Colonic mucosa (tissue), 4 donors: ENCODE results near the gene CCDC12. TPM values are rescaled to one million over a fixed set of nuclear protein-coding genes. Genes with fewer than 3 reads are reported as not detected.

Source experiments
- DNase-seq: peaks from one replicate; pipeline ENCODE4 v3.0.0-alpha.2; 2020
- H3K27ac ChIP-seq: fragments of 200-600 bp; one replicate; pipeline ENCODE4 v1.8.0; 2021
- H3K27me3 ChIP-seq: fragments of 200-600 bp; one replicate; pipeline ENCODE4 v1.8.0; 2021
- H3K36me3 ChIP-seq: fragments of 200-600 bp; one replicate; pipeline ENCODE4 v1.8.0; 2021
- H3K4me1 ChIP-seq: fragments of 200-600 bp; one replicate; pipeline ENCODE4 v1.8.0; 2021; ENCODE audit warnings: mild to moderate bottlenecking
- H3K4me3 ChIP-seq: fragments of 200-600 bp; one replicate; pipeline ENCODE4 v1.8.0; 2021
- H3K9ac ChIP-seq, 2 donors: one replicate each; pipeline ENCODE4 v1.7.0; 2013; ENCODE audit warnings: control low read depth in 2 of 2, low read depth in 2 of 2, low read length in 2 of 2
- H3K9me3 ChIP-seq: fragments of 200-600 bp; one replicate; pipeline ENCODE4 v1.8.0; 2021
- intact Hi-C: fragments of 100-400 bp; cut with DNase I; formaldehyde crosslinking; loops from one replicate; pipeline ENCODE4 v1.14.1; 2022
- total RNA-seq, 2 donors: library from RNA; stranded (reverse); fragmentation: NEBNext Ultra II Directional in 1 of 2; extraction: Animal tissue kit (Norgen Biotek cat#: 25700) in 1 of 2; gene quantifications; one replicate each; pipeline ENCODE4 v1.2.1, GENCODE V29; 2021
- TF ChIP-seq, protein P1 (sequence below): fragments of 200-600 bp; IDR thresholded peaks from one replicate; pipeline ENCODE4 v1.8.0; 2022; ENCODE audit warnings: antibody characterized with exemption, mild to moderate bottlenecking
- donor health status: healthy.
- donor health status: DM: no; HTN: no; CAD: no.
- donor health status: DM: no; HTN: no; CAD: no.

CCDC12 gene
- total RNA-seq, 2 donors from 2014 or later: 34.1 to 55.7 TPM

DNA sequence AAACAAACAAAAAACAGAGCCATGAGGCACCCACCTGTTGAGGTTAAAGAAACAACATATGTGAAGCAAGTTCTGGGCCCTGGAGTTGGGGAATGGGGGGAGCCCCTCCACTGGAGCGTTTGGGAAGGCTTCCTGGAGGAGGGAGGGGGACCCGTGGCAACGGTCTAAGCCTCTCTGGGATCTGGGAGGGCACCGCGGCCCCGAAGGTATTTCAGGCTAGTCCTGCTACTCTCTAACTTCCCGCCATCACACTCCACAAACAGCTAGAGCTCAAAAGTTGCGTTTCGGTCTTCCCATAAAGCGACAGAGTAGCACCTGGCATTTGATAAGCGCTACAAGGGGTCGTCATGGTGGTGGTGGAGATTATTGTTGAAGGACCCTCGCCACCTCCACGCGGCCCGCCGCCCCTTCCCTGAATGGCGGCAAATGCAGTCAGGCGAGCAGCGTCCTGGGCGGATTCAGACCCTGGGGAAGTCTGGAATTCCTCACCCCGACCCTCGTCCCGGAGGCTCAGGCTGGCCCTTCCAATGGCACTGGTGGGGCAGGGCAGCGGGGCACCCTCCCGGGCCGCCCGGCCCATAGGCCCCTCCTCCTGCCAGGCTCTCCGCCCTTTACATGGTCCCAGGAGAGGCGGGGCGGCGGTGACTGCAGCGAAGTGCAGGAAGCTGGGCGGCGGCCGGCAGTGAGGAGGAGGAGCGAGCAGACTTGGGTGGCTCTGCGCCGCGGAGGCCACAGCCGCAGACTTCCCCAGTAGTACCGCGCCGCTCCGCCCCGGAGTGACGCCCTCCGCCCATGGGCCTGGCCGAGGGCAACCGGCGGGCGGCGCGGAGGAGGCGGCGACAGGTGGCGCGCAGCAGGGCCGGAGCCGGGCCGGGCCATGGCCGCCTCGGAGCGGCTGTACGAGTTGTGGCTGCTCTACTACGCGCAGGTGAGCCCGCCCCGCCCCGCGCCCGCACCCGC is 2.7 kb upstream of the CCDC12 start, which contains the start of gene NBEAL2:
Gene NBEAL2 (plus strand): TSS at position 682 of the 960 bp plus-strand sequence. CDS start 196 bp downstream, at position 878.
- H3K4me1 ChIP-seq: peaks cover 8% of the 10 kb centered on the region
- TF ChIP-seq, protein P1, sequence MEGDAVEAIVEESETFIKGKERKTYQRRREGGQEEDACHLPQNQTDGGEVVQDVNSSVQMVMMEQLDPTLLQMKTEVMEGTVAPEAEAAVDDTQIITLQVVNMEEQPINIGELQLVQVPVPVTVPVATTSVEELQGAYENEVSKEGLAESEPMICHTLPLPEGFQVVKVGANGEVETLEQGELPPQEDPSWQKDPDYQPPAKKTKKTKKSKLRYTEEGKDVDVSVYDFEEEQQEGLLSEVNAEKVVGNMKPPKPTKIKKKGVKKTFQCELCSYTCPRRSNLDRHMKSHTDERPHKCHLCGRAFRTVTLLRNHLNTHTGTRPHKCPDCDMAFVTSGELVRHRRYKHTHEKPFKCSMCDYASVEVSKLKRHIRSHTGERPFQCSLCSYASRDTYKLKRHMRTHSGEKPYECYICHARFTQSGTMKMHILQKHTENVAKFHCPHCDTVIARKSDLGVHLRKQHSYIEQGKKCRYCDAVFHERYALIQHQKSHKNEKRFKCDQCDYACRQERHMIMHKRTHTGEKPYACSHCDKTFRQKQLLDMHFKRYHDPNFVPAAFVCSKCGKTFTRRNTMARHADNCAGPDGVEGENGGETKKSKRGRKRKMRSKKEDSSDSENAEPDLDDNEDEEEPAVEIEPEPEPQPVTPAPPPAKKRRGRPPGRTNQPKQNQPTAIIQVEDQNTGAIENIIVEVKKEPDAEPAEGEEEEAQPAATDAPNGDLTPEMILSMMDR: no peak
- peak within 1 kb of the TSS; percentile 70 for H3K4me3 ChIP-seq
- peak within 1 kb of the TSS; percentile 94 to 96 for H3K9ac ChIP-seq
- no peaks in the 10 kb centered on the region for H3K9me3 ChIP-seq
- intact Hi-C loops: no loop called here
- H3K27me3 ChIP-seq: no peaks in the 10 kb centered on the region
- DNase-seq: peak; percentile 98
- no peaks in the 10 kb centered on the region for H3K36me3 ChIP-seq
- peak within 1 kb of the TSS; percentile 83 for H3K27ac ChIP-seq

DNA sequence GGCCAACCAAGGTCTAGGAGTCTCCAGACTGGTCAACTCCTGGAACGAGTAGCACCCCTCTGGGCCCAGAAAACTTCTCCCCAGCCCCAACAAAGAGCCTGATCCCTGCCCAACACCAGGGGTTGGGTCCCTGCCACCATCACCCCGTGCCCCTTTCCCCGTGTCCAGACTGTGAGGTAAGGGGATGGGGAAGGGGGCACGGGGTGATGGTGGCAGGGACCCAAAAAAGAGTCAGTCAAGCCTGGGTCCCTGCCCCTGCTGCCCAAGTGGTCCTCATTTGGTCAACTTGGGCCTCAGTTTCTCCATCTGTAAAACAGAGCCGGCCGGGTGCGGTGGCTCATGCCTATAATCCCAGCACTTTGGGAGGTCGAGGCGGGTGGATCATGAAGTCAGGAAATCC is 1.8 kb upstream of the CCDC12 start:
- no peaks in the 10 kb centered on the region for H3K36me3 ChIP-seq
- intact Hi-C loops: no loop called here
- peak overlapping the region in 1 of 2 donors; percentile 94 for H3K9ac ChIP-seq
- H3K27ac ChIP-seq: peak overlapping the region; percentile 83
- peaks cover 13% of the 10 kb centered on the region for H3K4me1 ChIP-seq
- no peaks in the 10 kb centered on the region for H3K9me3 ChIP-seq
- H3K27me3 ChIP-seq: no peaks in the 10 kb centered on the region
- TF ChIP-seq, protein P1: no peak
- H3K4me3 ChIP-seq: no peak overlapping the region
- no peak for DNase-seq

DNA sequence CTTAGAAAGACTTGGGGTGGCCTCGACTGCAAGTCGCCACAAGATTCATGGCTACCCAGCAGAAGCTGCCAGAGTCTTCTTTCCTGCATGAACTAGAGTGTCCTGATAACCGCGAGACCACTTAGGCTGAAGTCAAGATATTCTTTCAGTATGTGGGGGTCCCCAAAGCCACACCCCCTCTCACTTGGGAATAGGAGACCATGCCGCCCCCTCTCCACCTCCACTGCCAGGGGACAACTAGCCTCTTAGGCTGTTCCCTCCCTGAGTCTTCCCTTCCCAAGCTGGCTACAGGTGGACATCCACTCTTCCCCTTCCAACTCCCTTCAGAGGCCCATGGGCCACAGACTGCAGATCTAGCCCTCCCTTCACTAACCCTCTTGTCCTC is 1.3 kb upstream of the CCDC12 start:
- Histone ChIP-seq H3K27me3 (no peaks in the 10 kb centered on the region), H3K9ac (no peak overlapping the region), H3K36me3 (no peaks in the 10 kb centered on the region), H3K4me3 (no peak overlapping the region), H3K27ac (no peak overlapping the region), H3K4me1 (peaks cover 13% of the 10 kb centered on the region), H3K9me3 (no peaks in the 10 kb centered on the region)
- intact Hi-C loops: no loop called here
- no peak for DNase-seq
- TF ChIP-seq, protein P1: no peak

DNA sequence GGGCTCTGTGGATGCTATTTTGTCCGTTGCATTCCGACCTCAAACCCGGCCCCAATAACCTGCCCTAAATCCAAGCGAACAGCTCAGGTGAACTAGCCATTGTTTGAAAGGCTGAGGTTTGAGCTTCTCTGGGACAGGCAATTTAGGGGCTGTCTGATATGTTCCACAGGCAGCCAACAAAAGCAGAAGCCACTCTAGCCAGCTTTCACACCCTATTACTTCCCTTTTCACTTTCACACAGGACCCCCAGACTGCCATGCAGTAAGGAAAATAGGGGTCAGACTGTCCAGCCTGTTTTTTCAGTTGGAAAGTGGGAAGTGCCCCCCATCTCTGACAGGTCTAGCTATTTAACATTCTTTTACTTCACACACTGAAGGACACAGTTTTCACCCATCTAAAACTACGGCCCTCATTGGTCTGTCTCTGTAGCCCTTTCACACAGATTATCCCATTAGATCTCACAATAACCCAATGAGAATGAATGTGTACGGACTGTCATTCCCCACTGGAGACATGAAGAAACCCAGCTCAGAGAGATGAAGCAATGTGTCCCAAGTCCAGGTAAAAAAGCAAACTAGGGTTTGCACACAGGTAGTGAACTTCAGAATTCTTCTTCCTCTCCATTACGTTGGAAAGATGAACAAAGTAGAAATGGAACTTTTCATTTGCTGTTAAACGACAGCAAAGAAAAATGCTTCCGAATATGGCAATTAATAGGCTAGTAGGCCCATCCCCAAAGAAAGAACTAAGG is 1.9 kb downstream of the CCDC12 start:
- Histone ChIP-seq H3K4me3 (peak overlapping the region; percentile 64), H3K9ac (no peak overlapping the region), H3K27ac (no peak overlapping the region), H3K4me1 (peaks cover 18% of the 10 kb centered on the region), H3K9me3 (no peaks in the 10 kb centered on the region), H3K36me3 (no peaks in the 10 kb centered on the region), H3K27me3 (no peaks in the 10 kb centered on the region)
- intact Hi-C loops: no loop called here
- no peak for DNase-seq
- TF ChIP-seq, protein P1: no peak

DNA sequence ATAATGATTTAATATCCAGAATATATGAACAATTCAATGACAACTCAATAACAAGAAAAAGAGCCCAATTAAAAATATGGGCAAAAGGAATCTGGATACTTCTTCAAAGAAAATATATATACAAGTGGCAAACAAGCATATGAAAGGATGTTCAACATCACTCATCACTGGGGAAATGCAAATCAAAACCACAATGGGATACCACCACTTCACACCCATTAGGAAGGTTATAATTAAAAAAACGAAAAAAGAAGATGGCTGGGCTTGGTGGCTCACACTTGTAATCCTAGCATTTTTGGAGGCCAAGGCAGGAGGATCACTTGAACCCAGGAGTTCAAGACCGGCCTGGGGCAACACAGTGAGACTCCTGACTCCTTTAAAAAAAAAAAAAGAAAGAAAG is 4.1 kb downstream of the CCDC12 start:
- DNase-seq: no peak
- Histone ChIP-seq H3K4me1 (peaks cover 18% of the 10 kb centered on the region), H3K27me3 (no peaks in the 10 kb centered on the region), H3K36me3 (no peaks in the 10 kb centered on the region), H3K4me3 (no peak overlapping the region), H3K9me3 (no peaks in the 10 kb centered on the region), H3K27ac (no peak overlapping the region), H3K9ac (no peak overlapping the region)
- TF ChIP-seq, protein P1: no peak
- intact Hi-C loops: no loop called here
